SK-N-SH (cell line): ENCODE measurements around the gene LYL1. TPM values are rescaled to one million over a fixed set of nuclear protein-coding genes. Genes with fewer than 3 reads are reported as not detected.

Experiments
- CTCF ChIA-PET: fragments of 300-600, 350-600 bp; formaldehyde crosslinking; extraction: SDS; loops from one replicate; lab custom pipeline; 2021; lab: Yijun Ruan, JAX
- POLR2A ChIA-PET: fragments of 350-600 bp; sonication (Branson Sonifier 250); formaldehyde crosslinking; extraction: SDS; loops from one replicate; lab custom pipeline; 2020; ENCODE audit warnings: antibody characterized with exemption, inconsistent platforms; lab: Yijun Ruan, JAX
- DNase-seq: peaks from one replicate; pipeline ENCODE4 v3.0.0; 2012
- H2AFZ ChIP-seq: fragments of 200-600 bp; sonication (generic); 2 replicates; pipeline ENCODE4 v1.8.1; 2016; ENCODE audit warnings: antibody characterized with exemption, mild to moderate bottlenecking, low read depth
- H3F3A ChIP-seq: fragments of 200-600 bp; sonication (generic); replicated peaks from 2 replicates; pipeline ENCODE3; 2016; ENCODE audit warnings: antibody characterized with exemption, mild to moderate bottlenecking; ENCODE audit not compliant: insufficient read depth
- H3K27ac ChIP-seq, 2 experiments: fragments of 200-500 bp in 1 of 2; fragments of 200-600 bp in 1 of 2; sonication (Bioruptor generic) in 1 of 2; sonication (generic), shearing (Covaris generic) in 1 of 2; 2 replicates each; pipeline versions ENCODE4 v1.5.1 to v1.6.1; 2014 to 2016; ENCODE audit warnings: low read depth in 2 of 2, inconsistent platforms in 1 of 2, low read length in 1 of 2, mild to moderate bottlenecking in 1 of 2, mixed read lengths in 1 of 2
- H3K27me3 ChIP-seq: fragments of 200-600 bp; sonication (generic), shearing (Covaris generic); 2 replicates; pipeline ENCODE4 v1.6.1; 2016; ENCODE audit warnings: mixed run types; ENCODE audit not compliant: insufficient read depth
- H3K36me3 ChIP-seq, 2 experiments: fragments of 200-500 bp in 1 of 2; fragments of 200-600 bp in 1 of 2; sonication (Bioruptor generic) in 1 of 2; sonication (generic) in 1 of 2; replicated peaks in 1 of 2; 2 replicates each; pipeline versions ENCODE3 to v1.5.1; 2014 to 2016; ENCODE audit warnings: low read length in 1 of 2, mild to moderate bottlenecking in 1 of 2; ENCODE audit not compliant: insufficient read depth in 2 of 2, control insufficient read depth in 1 of 2
- H3K4me1 ChIP-seq, 2 experiments: fragments of 200-500 bp in 1 of 2; fragments of 200-600 bp in 1 of 2; sonication (Bioruptor generic) in 1 of 2; sonication (generic), shearing (Covaris generic) in 1 of 2; 2 replicates each; pipeline versions ENCODE4 v1.5.1 to v1.6.1; 2014 to 2016; ENCODE audit warnings: low read depth in 1 of 2, low read length in 1 of 2, mixed run types in 1 of 2; ENCODE audit not compliant: insufficient read depth in 2 of 2, control insufficient read depth in 1 of 2
- H3K4me2 ChIP-seq: fragments of 200-600 bp; sonication (generic), shearing (Covaris generic); 2 replicates; pipeline ENCODE4 v1.6.1; 2017; ENCODE audit warnings: mixed run types
- H3K4me3 ChIP-seq, 2 experiments: fragments of 200-500 bp in 1 of 2; fragments of 200-600 bp in 1 of 2; sonication (Bioruptor generic) in 1 of 2; sonication (generic), shearing (Covaris generic) in 1 of 2; 2 replicates each; pipeline versions ENCODE4 v1.5.1 to v1.8.1; 2014 to 2016; ENCODE audit warnings: low read depth in 2 of 2, inconsistent platforms in 1 of 2, low read length in 1 of 2, mild to moderate bottlenecking in 1 of 2, mixed read lengths in 1 of 2, moderate library complexity in 1 of 2
- H3K79me2 ChIP-seq: fragments of 200-600 bp; sonication (generic); 2 replicates; pipeline ENCODE4 v1.8.1; 2017; ENCODE audit warnings: mild to moderate bottlenecking; ENCODE audit not compliant: insufficient read depth
- H3K9ac ChIP-seq: fragments of 200-600 bp; sonication (generic); 2 replicates; pipeline ENCODE4 v1.6.1; 2017; ENCODE audit warnings: mixed run types
- H3K9me2 ChIP-seq: fragments of 200-600 bp; sonication (generic); 2 replicates; pipeline ENCODE4 v1.6.1; 2017; ENCODE audit warnings: mixed run types
- H3K9me3 ChIP-seq: fragments of 200-600 bp; sonication (generic); 2 replicates; pipeline ENCODE4 v1.6.1; 2017; ENCODE audit warnings: mixed run types, mild to moderate bottlenecking, moderate library complexity
- H4K20me1 ChIP-seq: fragments of 200-600 bp; sonication (generic); 2 replicates; pipeline ENCODE4 v1.6.1; 2017; ENCODE audit warnings: mild to moderate bottlenecking, mixed run types; ENCODE audit not compliant: insufficient read depth
- CTCF ChIP-seq: fragments of 200-600 bp; sonication (generic); IDR thresholded peaks from 2 replicates; pipeline ENCODE4 v1.6.1; 2017; ENCODE audit warnings: antibody characterized with exemption, mild to moderate bottlenecking, moderate library complexity
- ELF1 ChIP-seq: IDR thresholded peaks from 2 replicates; pipeline ENCODE4 v1.4.0; 2012
- FOSL2 ChIP-seq: IDR thresholded peaks from 2 replicates; pipeline ENCODE4 v1.4.0; 2012; ENCODE audit warnings: low read depth, mild to moderate bottlenecking, moderate library complexity, borderline replicate concordance
- FOXJ3 ChIP-seq: sonication (generic); formaldehyde crosslinking; IDR thresholded peaks from 2 replicates; pipeline ENCODE4 v1.5.1; 2020; ENCODE audit warnings: mild to moderate bottlenecking, missing genetic modification reagents
- MAX ChIP-seq: IDR thresholded peaks from 2 replicates; pipeline ENCODE4 v1.4.0; 2012; ENCODE audit warnings: low read depth
- REST ChIP-seq: IDR thresholded peaks from 2 replicates; pipeline ENCODE4 v1.6.1; 2012; ENCODE audit warnings: mild to moderate bottlenecking, low read depth, low read length, moderate library complexity
- SMC3 ChIP-seq: IDR thresholded peaks from 2 replicates; pipeline ENCODE4 v1.6.1; 2012; ENCODE audit warnings: low read depth, low read length, improper control_type of control experiment
- ZBTB33 ChIP-seq: IDR thresholded peaks from 2 replicates; pipeline ENCODE4 v1.4.0; 2012; ENCODE audit warnings: low read depth, borderline replicate concordance
- WGBS: methylation state at CpG from one replicate; pipeline ENCODE4 v1.1.6; 2017; ENCODE audit warnings: low lambda C conversion rate; 5-methylcytosine and 5-hydroxymethylcytosine counted together
- polyA plus RNA-seq, 3 experiments: library from polyadenylated mRNA; depleted of rRNA; stranded (reverse); fragments of >200 nt; gene quantifications; 2 replicates each; pipeline ENCODE4 v1.2.3, GENCODE V29; 2012

The LYL1 gene
- polyA plus RNA-seq, 1 of the 3 experiments (the other 2 are of a cell fraction), result 2.2 TPM

- Histone ChIP-seq H3K9ac (no peak overlapping the region), H3K36me3 (peaks cover 4 to 19% of the 10 kb centered on the region in 2 experiments), H4K20me1 (peaks cover 89% of the 10 kb centered on the region), H3K4me3 (no peak overlapping the region), H2AFZ (no peak overlapping the region), H3K27me3 (no peaks in the 10 kb centered on the region), H3K4me2 (no peak overlapping the region), H3K27ac (peak overlapping the region in 1 of 2 experiments; percentile 59; a peak in 1 of 4 replicates)
- no peak for DNase-seq
- POLR2A ChIA-PET, result no interaction called here
- TF ChIP-seq SMC3 (no peak), REST (no peak), ZBTB33 (no peak), ELF1 (no peak), MAX (no peak), CTCF (no peak), FOSL2 (no peak), FOXJ3 (CRISPR knock-in tag) (no peak)
- TF ChIP-seq, all 33 proteins: peak for 0
- peaks cover 0 to 15% of the 10 kb centered on the region in 2 experiments; a peak in 2 of 4 replicates for H3K4me1 ChIP-seq
- H3K79me2 ChIP-seq, result peaks cover 88% of the 10 kb centered on the region
- WGBS, result 98% methylated on average over 3 of the region's 3 CpGs
- H3F3A ChIP-seq, result peaks cover 24% of the 10 kb centered on the region
- no peaks in the 10 kb centered on the region for H3K9me3 ChIP-seq
- CTCF ChIA-PET, result interaction anchor here (1.0 to 1.3 kb wide), 4 partner anchors 14 to 166 kb away, joined by 3 read pairs; no protein-coding TSS in a partner anchor
- no peaks in the 10 kb centered on the region for H3K9me2 ChIP-seq
Observed at GRCh38 chr19:13130886-13131490, 28.3 kb upstream of the LYL1 start.
